ENCODE results near the gene PLCH1. TPM values are rescaled to one million over a fixed set of nuclear protein-coding genes. Genes with fewer than 3 reads are reported as not detected.

Gene PLCH1
- total and polyA plus RNA-seq, 2 donors (not counting 1 experiment from before 2014, with no cell fraction given) = 0.27 TPM; not detected in 1

DNA sequence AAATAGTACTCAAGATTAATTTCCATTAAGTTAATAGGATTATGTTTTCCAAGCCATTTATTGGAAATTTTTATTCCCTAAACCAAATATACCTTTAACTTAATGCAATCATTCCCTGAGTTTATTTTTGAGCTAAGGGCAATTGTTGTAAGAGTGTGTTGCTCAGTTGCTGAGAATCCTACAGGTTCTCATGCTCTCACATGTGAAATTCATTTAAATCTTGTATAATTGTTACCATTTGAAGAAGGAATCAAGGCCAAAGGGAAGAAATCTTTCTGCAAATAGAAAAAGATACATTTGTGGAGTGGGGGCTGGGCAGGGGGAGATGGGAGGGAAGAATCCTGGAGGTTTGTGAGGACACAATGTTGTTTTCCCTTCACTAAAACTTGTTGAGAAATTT is 248.7 kb downstream of the PLCH1 start:
- Mint-ChIP-seq H3K4me3 (no peak overlapping the region), H3K9me3 (ENCODE audit: insufficient read depth) (no peaks in the 10 kb centered on the region), H3K27me3 (no peaks in the 10 kb centered on the region), H3K4me1 (peaks cover 21% of the 10 kb centered on the region), H3K27ac (no peak overlapping the region)
- ChIA-PET CTCF (no interaction called here), POLR2A (no interaction called here)
- H3K27me3 ChIP-seq (replicated peaks in 1 of 4; ENCODE audit: control extremely low read depth in 1 of 4, control insufficient read depth in 3 of 4, insufficient read depth in 4 of 4, low read length in 3 of 4) = no peaks in the 10 kb centered on the region
- no peak overlapping the region for H3K27ac ChIP-seq (ENCODE audit: low read length in 2 of 2)
- no peak overlapping the region for H3K4me2 ChIP-seq (replicated peaks; ENCODE audit: low read depth, low read length, poor library complexity, severe bottlenecking)
- no peak for ATAC-seq (ENCODE audit: low read depth)
- intact Hi-C loops (cut with micrococcal nuclease) = no loop called here
- no peaks in the 10 kb centered on the region for H3K79me2 ChIP-seq (ENCODE audit: control insufficient read depth, insufficient read depth, low read length)
- H3K4me3 ChIP-seq (ENCODE audit: control extremely low read depth in 1 of 5, extremely low read depth in 1 of 5, insufficient read depth in 1 of 5, low read depth in 2 of 5, low read length in 4 of 5) = no peak overlapping the region
- no peaks in the 10 kb centered on the region for H3K36me3 ChIP-seq (replicated peaks in 1 of 2; ENCODE audit: control extremely low read depth in 1 of 2, control insufficient read depth in 1 of 2, extremely low read depth in 1 of 2, insufficient read depth in 2 of 2, low read length in 1 of 2)
- TF ChIP-seq EZH2 (IDR thresholded peaks at IDR 0.05; ENCODE audit: borderline replicate concordance, insufficient read depth, low read depth, low read length, poor library complexity, severe bottlenecking) = no peak
- TF ChIP-seq, protein P1, sequence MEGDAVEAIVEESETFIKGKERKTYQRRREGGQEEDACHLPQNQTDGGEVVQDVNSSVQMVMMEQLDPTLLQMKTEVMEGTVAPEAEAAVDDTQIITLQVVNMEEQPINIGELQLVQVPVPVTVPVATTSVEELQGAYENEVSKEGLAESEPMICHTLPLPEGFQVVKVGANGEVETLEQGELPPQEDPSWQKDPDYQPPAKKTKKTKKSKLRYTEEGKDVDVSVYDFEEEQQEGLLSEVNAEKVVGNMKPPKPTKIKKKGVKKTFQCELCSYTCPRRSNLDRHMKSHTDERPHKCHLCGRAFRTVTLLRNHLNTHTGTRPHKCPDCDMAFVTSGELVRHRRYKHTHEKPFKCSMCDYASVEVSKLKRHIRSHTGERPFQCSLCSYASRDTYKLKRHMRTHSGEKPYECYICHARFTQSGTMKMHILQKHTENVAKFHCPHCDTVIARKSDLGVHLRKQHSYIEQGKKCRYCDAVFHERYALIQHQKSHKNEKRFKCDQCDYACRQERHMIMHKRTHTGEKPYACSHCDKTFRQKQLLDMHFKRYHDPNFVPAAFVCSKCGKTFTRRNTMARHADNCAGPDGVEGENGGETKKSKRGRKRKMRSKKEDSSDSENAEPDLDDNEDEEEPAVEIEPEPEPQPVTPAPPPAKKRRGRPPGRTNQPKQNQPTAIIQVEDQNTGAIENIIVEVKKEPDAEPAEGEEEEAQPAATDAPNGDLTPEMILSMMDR (IDR thresholded peaks at IDR 0.05) = no peak
- no peaks in the 10 kb centered on the region for H3K9me3 ChIP-seq (ENCODE audit: control extremely low read depth in 1 of 3, control insufficient read depth in 2 of 3, insufficient read depth in 1 of 3, low read length in 2 of 3)
- H3K4me1 ChIP-seq (ENCODE audit: control insufficient read depth in 2 of 2, insufficient read depth in 2 of 2, low read length in 2 of 2) = peaks cover 9 to 13% of the 10 kb centered on the region in 2 donors
- no peak for DNase-seq
- H3K9ac ChIP-seq (ENCODE audit: low read length) = no peak overlapping the region
- no peaks in the 10 kb centered on the region for H4K20me1 ChIP-seq (ENCODE audit: control insufficient read depth, insufficient read depth, low read length, poor library complexity, severe bottlenecking)
- H2AFZ ChIP-seq (ENCODE audit: insufficient read depth, low read depth, low read length, poor library complexity, severe bottlenecking) = no peak overlapping the region

DNA sequence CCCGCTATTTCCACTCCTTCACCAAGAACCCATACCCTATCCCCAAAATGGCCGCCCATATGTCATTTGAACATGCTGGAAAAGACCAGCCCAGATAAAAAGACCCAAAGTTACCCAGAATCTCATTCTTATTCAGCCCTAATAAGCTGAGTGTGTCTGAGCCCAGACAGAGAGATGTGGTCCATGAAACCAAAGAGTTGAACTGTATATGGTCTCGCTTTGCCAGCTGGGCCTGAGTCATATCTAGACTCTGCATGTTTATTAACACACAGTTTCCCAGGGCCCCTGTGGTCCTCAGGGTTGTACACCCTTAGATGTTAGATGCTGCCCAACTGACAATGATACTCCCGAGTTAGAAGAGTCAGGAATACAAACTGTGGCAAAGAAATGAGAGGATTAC is 249.5 kb downstream of the PLCH1 start:
- Histone ChIP-seq H2AFZ (ENCODE audit: insufficient read depth, low read depth, low read length, poor library complexity, severe bottlenecking) (no peak overlapping the region), H3K4me1 (ENCODE audit: control insufficient read depth in 2 of 2, insufficient read depth in 2 of 2, low read length in 2 of 2) (peaks cover 9 to 13% of the 10 kb centered on the region in 2 donors), H3K79me2 (ENCODE audit: control insufficient read depth, insufficient read depth, low read length) (no peaks in the 10 kb centered on the region), H3K4me2 (replicated peaks; ENCODE audit: low read depth, low read length, poor library complexity, severe bottlenecking) (no peak overlapping the region), H3K9me3 (ENCODE audit: control extremely low read depth in 1 of 3, control insufficient read depth in 2 of 3, insufficient read depth in 1 of 3, low read length in 2 of 3) (no peaks in the 10 kb centered on the region), H3K4me3 (ENCODE audit: control extremely low read depth in 1 of 5, extremely low read depth in 1 of 5, insufficient read depth in 1 of 5, low read depth in 2 of 5, low read length in 4 of 5) (no peak overlapping the region), H3K27me3 (replicated peaks in 1 of 4; ENCODE audit: control extremely low read depth in 1 of 4, control insufficient read depth in 3 of 4, insufficient read depth in 4 of 4, low read length in 3 of 4) (no peaks in the 10 kb centered on the region), H3K36me3 (replicated peaks in 1 of 2; ENCODE audit: control extremely low read depth in 1 of 2, control insufficient read depth in 1 of 2, extremely low read depth in 1 of 2, insufficient read depth in 2 of 2, low read length in 1 of 2) (no peaks in the 10 kb centered on the region), H3K9ac (ENCODE audit: low read length) (no peak overlapping the region), H3K27ac (ENCODE audit: low read length in 2 of 2) (no peak overlapping the region), H4K20me1 (ENCODE audit: control insufficient read depth, insufficient read depth, low read length, poor library complexity, severe bottlenecking) (no peaks in the 10 kb centered on the region)
- ATAC-seq (ENCODE audit: low read depth) = peak; percentile 47
- POLR2A ChIA-PET = no interaction called here
- intact Hi-C loops (cut with micrococcal nuclease) = no loop called here
- Mint-ChIP-seq H3K4me1 (peaks cover 21% of the 10 kb centered on the region), H3K27ac (peak overlapping the region; percentile 15), H3K9me3 (ENCODE audit: insufficient read depth) (no peaks in the 10 kb centered on the region), H3K27me3 (no peaks in the 10 kb centered on the region), H3K4me3 (peak overlapping the region; percentile 17)
- 79% methylated on average over 2 of the region's 4 CpGs for WGBS (ENCODE audit: insufficient coverage)
- CTCF ChIA-PET = no interaction called here
- DNase-seq = no peak
- no peak for TF ChIP-seq EZH2 (IDR thresholded peaks at IDR 0.05; ENCODE audit: borderline replicate concordance, insufficient read depth, low read depth, low read length, poor library complexity, severe bottlenecking)
- TF ChIP-seq, protein P1 (IDR thresholded peaks at IDR 0.05) = no peak

Measured in B cell (primary cell).